Inflammatory macrophage treated with lipopolysaccharide for 1 hour (primary cell): ENCODE data around the gene RPUSD4.

Source experiments
- DNase-seq, 2 donors: peaks; one replicate each; pipeline ENCODE4 v3.0.0-alpha.2; 2020 to 2022

RPUSD4 gene

GRCh38 chr11:126181939-126182730, 29.3 kb downstream of the RPUSD4 start:
- DNase-seq: no peak

- no peak for DNase-seq
Measured at GRCh38 chr11:126176853-126177470, 34.5 kb downstream of the RPUSD4 start.

GRCh38 chr11:126175393-126175792, 36.1 kb downstream of the RPUSD4 start:
- peak in 1 of 2 donors; percentile 1 for DNase-seq

- no peak for DNase-seq
Measured at GRCh38 chr11:126174816-126175215, 36.6 kb downstream of the RPUSD4 start.

GRCh38 chr11:126173257-126173656, 38.2 kb downstream of the RPUSD4 start:
- no peak for DNase-seq

GRCh38 chr11:126172596-126173038, 38.8 kb downstream of the RPUSD4 start:
- DNase-seq: peak; percentile 16 to 44

GRCh38 chr11:126169291-126169690, 42.2 kb downstream of the RPUSD4 start:
- DNase-seq: no peak

- DNase-seq: no peak
Measured at GRCh38 chr11:126167488-126167887, 44.0 kb downstream of the RPUSD4 start.

GRCh38 chr11:126166413-126166812, 45.0 kb downstream of the RPUSD4 start:
- no peak for DNase-seq

- no peak for DNase-seq
Measured at GRCh38 chr11:126165757-126166156, 45.7 kb downstream of the RPUSD4 start.

- no peak for DNase-seq
Measured at GRCh38 chr11:126165311-126165720, 46.1 kb downstream of the RPUSD4 start.

GRCh38 chr11:126164781-126165180, 46.7 kb downstream of the RPUSD4 start:
- no peak for DNase-seq

- no peak for DNase-seq
Measured at GRCh38 chr11:126163779-126164178, 47.7 kb downstream of the RPUSD4 start.

GRCh38 chr11:126163074-126163700, 48.3 kb downstream of the RPUSD4 start:
- no peak for DNase-seq

GRCh38 chr11:126162306-126163030, 49.0 kb downstream of the RPUSD4 start:
- no peak for DNase-seq

GRCh38 chr11:126161023-126161391, 50.4 kb downstream of the RPUSD4 start:
- no peak for DNase-seq

GRCh38 chr11:126160345-126161022, 51.0 kb downstream of the RPUSD4 start:
- DNase-seq: no peak

GRCh38 chr11:126159719-126160344, 51.6 kb downstream of the RPUSD4 start:
- DNase-seq: no peak

- no peak for DNase-seq
Measured at GRCh38 chr11:126158054-126158791, 53.2 kb downstream of the RPUSD4 start.

GRCh38 chr11:126157326-126158030, 54.0 kb downstream of the RPUSD4 start:
- no peak for DNase-seq

- DNase-seq: no peak
Measured at GRCh38 chr11:126156814-126157213, 54.6 kb downstream of the RPUSD4 start.
